Astrocyte (in vitro differentiated cells and primary cell): Measurements from ENCODE around the gene DCLK1. TPM values are rescaled to one million over a fixed set of nuclear protein-coding genes. Genes with fewer than 3 reads are reported as not detected.

Experiments used
- DNase-seq: peaks from one replicate; pipeline ENCODE4 v3.0.0-alpha.2; 2010; ENCODE audit warnings: low read depth
- FAIRE-seq: peaks from 2 replicates; lab custom pipeline; 2011; peaks lifted over from hg19 to GRCh38; lab: Jason Lieb, UNC
- H2AFZ ChIP-seq: 2 replicates; pipeline ENCODE4 v1.6.0; 2012; ENCODE audit warnings: low read depth, low read length, inconsistent platforms
- H3K27ac ChIP-seq: 2 replicates; pipeline ENCODE4 v1.5.1; 2011; ENCODE audit warnings: low read depth, low read length, inconsistent platforms
- H3K27me3 ChIP-seq: 2 replicates; pipeline ENCODE4 v1.6.0; 2011; ENCODE audit warnings: low read length, inconsistent platforms; ENCODE audit not compliant: insufficient read depth
- H3K36me3 ChIP-seq: 2 replicates; pipeline ENCODE4 v1.5.1; 2011; ENCODE audit warnings: low read length, inconsistent platforms; ENCODE audit not compliant: insufficient read depth
- H3K4me1 ChIP-seq: 2 replicates; pipeline ENCODE4 v1.5.1; 2011; ENCODE audit warnings: low read length, inconsistent platforms; ENCODE audit not compliant: insufficient read depth
- H3K4me2 ChIP-seq: 2 replicates; pipeline ENCODE4 v1.6.0; 2012; ENCODE audit warnings: low read length, inconsistent platforms
- H3K4me3 ChIP-seq: 2 replicates; pipeline ENCODE4 v1.5.1; 2011; ENCODE audit warnings: low read depth, mild to moderate bottlenecking, low read length, inconsistent platforms; ENCODE audit not compliant: insufficient read depth
- H3K79me2 ChIP-seq: 2 replicates; pipeline ENCODE4 v1.6.0; 2012; ENCODE audit warnings: mild to moderate bottlenecking, low read length, inconsistent platforms; ENCODE audit not compliant: insufficient read depth
- H3K9ac ChIP-seq: 2 replicates; pipeline ENCODE4 v1.6.0; 2012; ENCODE audit warnings: mild to moderate bottlenecking, low read length, inconsistent platforms
- H3K9me3 ChIP-seq: 2 replicates; pipeline ENCODE4 v1.5.1; 2012; ENCODE audit warnings: low read depth, mild to moderate bottlenecking, low read length, inconsistent platforms; ENCODE audit not compliant: insufficient read depth
- H4K20me1 ChIP-seq: 2 replicates; pipeline ENCODE4 v1.6.0; 2012; ENCODE audit warnings: low read length, inconsistent platforms; ENCODE audit not compliant: insufficient read depth
- H3K27ac Mint-ChIP-seq: one replicate; pipeline ENCODE4 v1.8.0; 2021; ENCODE audit warnings: mild to moderate bottlenecking, mixed read lengths; ENCODE audit not compliant: unreplicated experiment
- H3K27me3 Mint-ChIP-seq: one replicate; pipeline ENCODE4 v1.8.0; 2021; ENCODE audit warnings: low read depth, mixed read lengths; ENCODE audit not compliant: unreplicated experiment
- H3K36me3 Mint-ChIP-seq: one replicate; pipeline ENCODE4 v1.8.0; 2021; ENCODE audit warnings: low read depth, mixed read lengths; ENCODE audit not compliant: unreplicated experiment
- H3K4me1 Mint-ChIP-seq: one replicate; pipeline ENCODE4 v1.8.0; 2021; ENCODE audit warnings: low read depth, mixed read lengths; ENCODE audit not compliant: unreplicated experiment
- H3K4me3 Mint-ChIP-seq: one replicate; pipeline ENCODE4 v1.8.0; 2021; ENCODE audit warnings: mild to moderate bottlenecking, moderate library complexity, mixed read lengths; ENCODE audit not compliant: unreplicated experiment
- H3K9me3 Mint-ChIP-seq: one replicate; pipeline ENCODE4 v1.8.0; 2021; ENCODE audit warnings: mild to moderate bottlenecking, mixed read lengths; ENCODE audit not compliant: unreplicated experiment
- EZH2 ChIP-seq: IDR thresholded peaks from 2 replicates; pipeline ENCODE4 v1.6.1; 2012; ENCODE audit warnings: mild to moderate bottlenecking, low read length, inconsistent platforms; ENCODE audit not compliant: insufficient read depth
- total RNA-seq: library from RNA; stranded (reverse); gene quantifications from 2 replicates; pipeline ENCODE4 v1.2.1, GENCODE V29; 2021
- TF ChIP-seq, protein P1 (sequence below): IDR thresholded peaks from 2 replicates; pipeline ENCODE4 v1.5.1; 2011; ENCODE audit warnings: low read depth, mild to moderate bottlenecking, inconsistent platforms, low read length, moderate library complexity; ENCODE audit not compliant: insufficient read depth

Gene DCLK1
- total RNA-seq, 1 donor from 2014 or later = 4.9 TPM

DNA sequence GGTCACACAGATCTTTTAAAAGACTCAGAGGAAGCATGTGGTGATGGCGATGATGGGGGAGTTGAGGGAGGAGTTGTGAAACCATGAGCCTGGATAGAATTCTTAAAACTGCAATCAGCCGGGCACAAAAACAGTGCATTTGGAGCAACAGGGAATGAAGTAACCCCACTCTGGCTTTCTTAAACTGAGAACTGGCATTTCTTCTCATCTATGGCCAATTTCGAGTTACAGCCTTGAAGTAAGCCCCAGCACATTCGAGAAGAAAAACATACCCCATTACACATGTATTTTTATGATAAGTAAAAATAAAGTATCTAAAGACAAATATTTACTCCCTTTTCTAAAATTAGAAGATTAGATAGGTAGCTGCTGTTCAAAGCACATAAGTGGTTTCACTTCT lies 70.1 kb downstream of the DCLK1 start:
- Mint-ChIP-seq H3K4me1 (no peaks in the 10 kb centered on the region), H3K27ac (no peak overlapping the region), H3K27me3 (peaks cover 9% of the 10 kb centered on the region), H3K9me3 (no peaks in the 10 kb centered on the region), H3K4me3 (no peak overlapping the region), H3K36me3 (no peaks in the 10 kb centered on the region)
- Histone ChIP-seq H3K36me3 (no peaks in the 10 kb centered on the region), H3K4me3 (no peak overlapping the region), H3K9me3 (no peaks in the 10 kb centered on the region), H3K27me3 (no peaks in the 10 kb centered on the region), H3K27ac (no peak overlapping the region), H3K4me2 (no peak overlapping the region), H4K20me1 (peaks cover 3% of the 10 kb centered on the region), H3K9ac (no peak overlapping the region), H3K4me1 (no peaks in the 10 kb centered on the region), H3K79me2 (no peaks in the 10 kb centered on the region), H2AFZ (no peak overlapping the region)
- TF ChIP-seq EZH2 = no peak
- TF ChIP-seq, protein P1, sequence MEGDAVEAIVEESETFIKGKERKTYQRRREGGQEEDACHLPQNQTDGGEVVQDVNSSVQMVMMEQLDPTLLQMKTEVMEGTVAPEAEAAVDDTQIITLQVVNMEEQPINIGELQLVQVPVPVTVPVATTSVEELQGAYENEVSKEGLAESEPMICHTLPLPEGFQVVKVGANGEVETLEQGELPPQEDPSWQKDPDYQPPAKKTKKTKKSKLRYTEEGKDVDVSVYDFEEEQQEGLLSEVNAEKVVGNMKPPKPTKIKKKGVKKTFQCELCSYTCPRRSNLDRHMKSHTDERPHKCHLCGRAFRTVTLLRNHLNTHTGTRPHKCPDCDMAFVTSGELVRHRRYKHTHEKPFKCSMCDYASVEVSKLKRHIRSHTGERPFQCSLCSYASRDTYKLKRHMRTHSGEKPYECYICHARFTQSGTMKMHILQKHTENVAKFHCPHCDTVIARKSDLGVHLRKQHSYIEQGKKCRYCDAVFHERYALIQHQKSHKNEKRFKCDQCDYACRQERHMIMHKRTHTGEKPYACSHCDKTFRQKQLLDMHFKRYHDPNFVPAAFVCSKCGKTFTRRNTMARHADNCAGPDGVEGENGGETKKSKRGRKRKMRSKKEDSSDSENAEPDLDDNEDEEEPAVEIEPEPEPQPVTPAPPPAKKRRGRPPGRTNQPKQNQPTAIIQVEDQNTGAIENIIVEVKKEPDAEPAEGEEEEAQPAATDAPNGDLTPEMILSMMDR = no peak
- FAIRE-seq (no peak), DNase-seq (no peak)

DNA sequence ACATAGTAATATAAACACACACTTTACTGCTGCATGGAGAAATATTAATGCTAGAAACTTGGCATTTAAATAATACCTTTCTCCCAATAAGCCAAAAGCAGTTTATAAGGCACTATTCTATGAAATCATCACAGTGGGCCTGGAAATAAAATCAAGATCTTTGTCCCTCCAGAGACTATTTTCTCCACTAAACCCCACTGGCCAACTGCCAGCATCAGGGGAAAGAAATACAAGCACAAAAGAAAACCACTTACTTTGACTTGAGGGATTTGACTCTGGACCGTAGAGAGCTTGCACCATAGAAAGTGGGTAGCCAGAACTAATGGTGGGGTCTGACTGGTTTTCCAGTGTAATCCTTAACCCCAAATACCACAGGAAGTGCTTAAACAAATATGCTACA lies 71.9 kb downstream of the DCLK1 start:
- Histone ChIP-seq H3K36me3 (no peaks in the 10 kb centered on the region), H3K27ac (no peak overlapping the region), H3K9me3 (no peaks in the 10 kb centered on the region), H3K79me2 (no peaks in the 10 kb centered on the region), H3K4me3 (no peak overlapping the region), H3K4me1 (no peaks in the 10 kb centered on the region), H3K9ac (no peak overlapping the region), H2AFZ (no peak overlapping the region), H3K27me3 (no peaks in the 10 kb centered on the region), H3K4me2 (no peak overlapping the region), H4K20me1 (peaks cover 3% of the 10 kb centered on the region)
- no peaks in the 10 kb centered on the region for H3K36me3 Mint-ChIP-seq
- H3K27me3 Mint-ChIP-seq = peaks cover 9% of the 10 kb centered on the region
- FAIRE-seq = no peak
- no peak overlapping the region for H3K27ac Mint-ChIP-seq
- H3K4me1 Mint-ChIP-seq = no peaks in the 10 kb centered on the region
- DNase-seq = no peak
- H3K9me3 Mint-ChIP-seq = no peaks in the 10 kb centered on the region
- no peak for TF ChIP-seq EZH2
- TF ChIP-seq, protein P1 = no peak
- H3K4me3 Mint-ChIP-seq = no peak overlapping the region

GRCh38 chr13:36058116-36058515 lies 73.1 kb downstream of the DCLK1 start:
- no peaks in the 10 kb centered on the region for H3K4me1 Mint-ChIP-seq
- H3K27me3 Mint-ChIP-seq = peaks cover 9% of the 10 kb centered on the region
- Histone ChIP-seq H3K4me3 (no peak overlapping the region), H3K9ac (no peak overlapping the region), H3K4me2 (no peak overlapping the region), H3K79me2 (no peaks in the 10 kb centered on the region), H3K9me3 (no peaks in the 10 kb centered on the region), H3K36me3 (no peaks in the 10 kb centered on the region), H4K20me1 (peaks cover 3% of the 10 kb centered on the region), H3K27ac (no peak overlapping the region), H2AFZ (no peak overlapping the region), H3K4me1 (no peaks in the 10 kb centered on the region), H3K27me3 (no peaks in the 10 kb centered on the region)
- FAIRE-seq (no peak), DNase-seq (no peak)
- H3K4me3 Mint-ChIP-seq = no peak overlapping the region
- H3K27ac Mint-ChIP-seq = no peak overlapping the region
- H3K36me3 Mint-ChIP-seq = no peaks in the 10 kb centered on the region
- no peak for TF ChIP-seq EZH2
- TF ChIP-seq, protein P1 = no peak
- H3K9me3 Mint-ChIP-seq = no peaks in the 10 kb centered on the region
